Small intestine (tissue), 7 donors: Measurements from ENCODE around the gene KRTAP4-4. TPM values are rescaled to one million over a fixed set of nuclear protein-coding genes. Genes with fewer than 3 reads are reported as not detected.
"Not testable (repeated sequence)": the region's sequence is repeated elsewhere in the genome, so short reads cannot be mapped to it uniquely, and the experiment has no call there.

Experiments
- DNase-seq, 2 donors: peaks; one replicate each; pipeline versions ENCODE4 v3.0.0 to v3.0.0-alpha.2; 2013
- FAIRE-seq: peaks from 2 replicates; lab custom pipeline; 2012; peaks lifted over from hg19 to GRCh38; lab: Jason Lieb, UNC
- H3K27ac ChIP-seq, 3 donors: one replicate each; pipeline ENCODE4 v1.5.1; 2013; ENCODE audit warnings: low read length in 2 of 3, mild to moderate bottlenecking in 2 of 3, control low read depth in 1 of 3, inconsistent platforms in 1 of 3, low read depth in 1 of 3, moderate library complexity in 1 of 3
- H3K27me3 ChIP-seq, 3 donors: one replicate each; pipeline ENCODE4 v1.6.1; 2013; ENCODE audit warnings: low read length in 3 of 3, inconsistent platforms in 1 of 3; ENCODE audit not compliant: control insufficient read depth in 3 of 3, insufficient read depth in 3 of 3
- H3K36me3 ChIP-seq, 3 donors: one replicate each; pipeline ENCODE4 v1.6.1; 2013; ENCODE audit warnings: low read length in 3 of 3, inconsistent platforms in 1 of 3, low read depth in 1 of 3, mild to moderate bottlenecking in 1 of 3, moderate library complexity in 1 of 3; ENCODE audit not compliant: control insufficient read depth in 3 of 3, insufficient read depth in 2 of 3
- H3K4me1 ChIP-seq, 3 donors: one replicate each; pipeline ENCODE4 v1.6.1; 2013; ENCODE audit warnings: low read length in 2 of 3, inconsistent platforms in 1 of 3, low read depth in 1 of 3, mild to moderate bottlenecking in 1 of 3, moderate library complexity in 1 of 3; ENCODE audit not compliant: control insufficient read depth in 3 of 3, insufficient read depth in 2 of 3
- H3K4me3 ChIP-seq, 3 donors: one replicate each; pipeline ENCODE4 v1.5.1; 2013; ENCODE audit warnings: low read length in 3 of 3, control low read depth in 1 of 3, inconsistent platforms in 1 of 3, low read depth in 1 of 3, mild to moderate bottlenecking in 1 of 3, moderate library complexity in 1 of 3
- H3K9me3 ChIP-seq, 2 donors: one replicate each; pipeline ENCODE4 v1.6.1; 2013; ENCODE audit warnings: low read depth in 1 of 2, low read length in 1 of 2; ENCODE audit not compliant: control insufficient read depth in 2 of 2, insufficient read depth in 1 of 2
- WGBS, 3 donors: extraction: QIAGEN DNeasy Blood & Tissue Kit; methylation state at CpG; one replicate each; pipeline ENCODE4 v1.1.7; 2013; 5-methylcytosine and 5-hydroxymethylcytosine counted together
- polyA plus RNA-seq, 4 donors: library from polyadenylated mRNA; stranded (reverse) in 3 of 4; unstranded in 1 of 4; fragments of 200-250 nt in 3 of 4; fragments of 120-200 nt in 1 of 4; gene quantifications; one replicate each; pipeline versions ENCODE4 v1.2.1 to v1.2.3, GENCODE V29; 2013
- donor health status: healthy with polysubstance abuse.
- donor health status: control.
- donor health status: control.
- donor health status: Bipolar disorder and iron deficiency.
- donor health status: healthy.

Gene KRTAP4-4
- polyA plus RNA-seq, 4 donors = not detected

- Histone ChIP-seq H3K9me3 (peaks cover 0 to 9% of the 10 kb centered on the region in 2 donors), H3K4me1 (no peaks in the 10 kb centered on the region), H3K36me3 (no peaks in the 10 kb centered on the region), H3K4me3 (no peak overlapping the region), H3K27ac (no peak overlapping the region), H3K27me3 (peaks cover 0 to 4% (median under 1%) of the 10 kb centered on the region in 3 donors)
- DNase-seq = no peak
- FAIRE-seq = no peak
- 84 to 94% (median 84%) methylated on average over 1 of the region's 1 CpG for WGBS, 3 donors
Observed at GRCh38 chr17:41144846-41145245, 15.7 kb downstream of the KRTAP4-4 start.

GRCh38 chr17:41141361-41141760 is 19.2 kb downstream of the KRTAP4-4 start:
- FAIRE-seq = no peak
- H3K27me3 ChIP-seq = no peaks in the 10 kb centered on the region
- peaks cover 0 to 9% of the 10 kb centered on the region in 2 donors for H3K9me3 ChIP-seq
- no peaks in the 10 kb centered on the region for H3K4me1 ChIP-seq
- H3K27ac ChIP-seq = no peak overlapping the region
- H3K4me3 ChIP-seq = no peak overlapping the region
- DNase-seq = no peak
- H3K36me3 ChIP-seq = no peaks in the 10 kb centered on the region

- FAIRE-seq = no peak
- 72 to 84% (median 73%) methylated on average over 5 to 6 of the region's 6 CpGs for WGBS, 3 donors
Observed at GRCh38 chr17:41140360-41141131, 20.0 kb downstream of the KRTAP4-4 start, which contains the start of gene KRTAP4-6. KRTAP4-6 (minus strand) TSS chr17:41140544; CDS start chr17:41140487, 57 bp downstream.

DNA sequence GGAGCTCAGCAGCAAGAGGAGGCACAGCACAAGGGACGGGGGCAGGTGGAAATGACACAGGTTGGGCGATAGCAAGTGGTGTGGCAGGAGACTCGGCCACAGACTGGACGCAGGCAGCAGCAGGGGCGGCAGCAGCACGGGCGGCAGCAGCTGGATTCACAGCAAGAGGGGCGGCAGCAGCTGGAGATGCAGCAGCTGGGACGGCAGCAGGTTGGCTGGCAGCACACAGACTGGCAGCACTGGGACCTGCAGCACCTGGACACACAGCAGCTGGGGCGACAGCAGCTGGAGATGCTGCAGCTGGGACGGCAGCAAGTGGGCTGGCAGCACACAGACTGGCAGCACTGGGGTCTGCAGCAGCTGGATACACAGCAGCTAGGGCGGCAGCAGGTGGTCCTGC is 20.7 kb downstream of the KRTAP4-4 start:
- not testable (repeated sequence) for H3K4me3 ChIP-seq, H3K27me3 ChIP-seq, FAIRE-seq, H3K36me3 ChIP-seq, H3K9me3 ChIP-seq, H3K4me1 ChIP-seq, H3K27ac ChIP-seq, DNase-seq
- WGBS, 3 donors = 84 to 90% (median 87%) methylated on average over 12 of the region's 12 CpGs

More at GRCh38 chr17:41140360-41141131, 20.0 kb downstream of the KRTAP4-4 start, which contains the start of gene KRTAP4-6:
- H3K27me3 ChIP-seq = no peaks in the 10 kb centered on the region
- no peaks in the 10 kb centered on the region for H3K4me1 ChIP-seq
- no peak within 1 kb of the TSS for H3K4me3 ChIP-seq
- DNase-seq = no peak
- peaks cover 0 to 9% of the 10 kb centered on the region in 2 donors for H3K9me3 ChIP-seq
- H3K27ac ChIP-seq = no peak within 1 kb of the TSS
- H3K36me3 ChIP-seq = no peaks in the 10 kb centered on the region

- Histone ChIP-seq H3K36me3 (no peaks in the 10 kb centered on the region), H3K4me3 (no peak overlapping the region), H3K4me1 (no peaks in the 10 kb centered on the region), H3K27me3 (no peaks in the 10 kb centered on the region), H3K27ac (no peak overlapping the region), H3K9me3 (no peaks in the 10 kb centered on the region)
- 58 to 79% (median 66%) methylated on average over 2 of the region's 2 CpGs for WGBS, 3 donors
- FAIRE-seq (no peak), DNase-seq (no peak)
Observed at GRCh38 chr17:41133880-41134735, 26.4 kb downstream of the KRTAP4-4 start.

GRCh38 chr17:41131979-41132378 is 28.6 kb downstream of the KRTAP4-4 start:
- FAIRE-seq = no peak
- Histone ChIP-seq H3K27me3 (no peaks in the 10 kb centered on the region), H3K27ac (no peak overlapping the region), H3K36me3 (no peaks in the 10 kb centered on the region), H3K4me1 (no peaks in the 10 kb centered on the region), H3K9me3 (no peaks in the 10 kb centered on the region), H3K4me3 (no peak overlapping the region)
- DNase-seq = no peak
- 61 to 73% (median 64%) methylated on average over 3 of the region's 3 CpGs for WGBS, 3 donors

- no peaks in the 10 kb centered on the region for H3K27me3 ChIP-seq
- no peak for DNase-seq
- 11 to 71% (median 34%) methylated on average over 1 of the region's 1 CpG for WGBS, 3 donors
- FAIRE-seq = no peak
- H3K4me3 ChIP-seq = no peak overlapping the region
- no peaks in the 10 kb centered on the region for H3K9me3 ChIP-seq
- no peak overlapping the region for H3K27ac ChIP-seq
- no peaks in the 10 kb centered on the region for H3K4me1 ChIP-seq
- H3K36me3 ChIP-seq = no peaks in the 10 kb centered on the region
Observed at GRCh38 chr17:41127371-41127770, 33.2 kb downstream of the KRTAP4-4 start.

GRCh38 chr17:41126412-41126811 is 34.1 kb downstream of the KRTAP4-4 start:
- H3K4me3 ChIP-seq = no peak overlapping the region

More at GRCh38 chr17:41126412-41126811, 34.1 kb downstream of the KRTAP4-4 start:
- Histone ChIP-seq H3K27me3 (peaks cover 0 to 2% (median 0%) of the 10 kb centered on the region in 3 donors), H3K9me3 (no peaks in the 10 kb centered on the region), H3K4me1 (no peaks in the 10 kb centered on the region), H3K36me3 (no peaks in the 10 kb centered on the region), H3K27ac (no peak overlapping the region)
- 83 to 88% (median 87%) methylated on average over 3 of the region's 3 CpGs for WGBS, 3 donors
- FAIRE-seq (no peak), DNase-seq (no peak)
